Loucy (cell line): ENCODE results near the gene CHST9.

Source experiments
- H2AFZ ChIP-seq: fragments of 200-600 bp; sonication (generic); 2 replicates; pipeline ENCODE4 v1.6.0; 2016; ENCODE audit warnings: antibody characterized with exemption, mild to moderate bottlenecking, low read length, moderate library complexity
- H3F3A ChIP-seq: fragments of 200-600 bp; 2 replicates; pipeline ENCODE4 v1.6.0; 2016; ENCODE audit warnings: antibody characterized with exemption, low read depth, mild to moderate bottlenecking
- H3K27me3 ChIP-seq: fragments of 200-600 bp; sonication (generic); 2 replicates; pipeline ENCODE4 v1.6.1; 2014; ENCODE audit warnings: low read length, mild to moderate bottlenecking; ENCODE audit not compliant: insufficient read depth, poor library complexity, severe bottlenecking
- H3K36me3 ChIP-seq: fragments of 200-600 bp; sonication (generic); 2 replicates; pipeline ENCODE4 v1.6.1; 2016; ENCODE audit warnings: low read length; ENCODE audit not compliant: insufficient read depth
- H3K4me1 ChIP-seq: fragments of 200-600 bp; sonication (generic); 2 replicates; pipeline ENCODE4 v1.5.1; 2014; ENCODE audit warnings: low read length, mild to moderate bottlenecking; ENCODE audit not compliant: insufficient read depth, poor library complexity, severe bottlenecking
- H3K4me2 ChIP-seq: fragments of 200-600 bp; sonication (generic); 2 replicates; pipeline ENCODE4 v1.6.0; 2014; ENCODE audit warnings: antibody characterized with exemption, low read length, low read depth, mild to moderate bottlenecking; ENCODE audit not compliant: poor library complexity, severe bottlenecking
- H3K4me3 ChIP-seq: fragments of 200-600 bp; sonication (generic); 2 replicates; pipeline ENCODE4 v1.5.1; 2014; ENCODE audit warnings: low read length, mild to moderate bottlenecking, mixed read lengths; ENCODE audit not compliant: poor library complexity, severe bottlenecking
- H3K79me2 ChIP-seq: fragments of 200-600 bp; sonication (generic); 2 replicates; pipeline ENCODE4 v1.6.1; 2014; ENCODE audit warnings: low read length; ENCODE audit not compliant: insufficient read depth
- H3K9ac ChIP-seq: fragments of 200-600 bp; sonication (generic); 2 replicates; pipeline ENCODE4 v1.6.0; 2014; ENCODE audit warnings: mild to moderate bottlenecking, low read depth, low read length, moderate library complexity; ENCODE audit not compliant: poor library complexity, severe bottlenecking
- H3K9me2 ChIP-seq: fragments of 200-600 bp; sonication (generic); replicated peaks from 2 replicates; pipeline ENCODE4 v1.6.1; 2016; ENCODE audit warnings: low read depth, low read length, mixed read lengths
- H3K9me3 ChIP-seq: fragments of 200-600 bp; sonication (generic); 2 replicates; pipeline ENCODE4 v1.6.1; 2014; ENCODE audit warnings: mild to moderate bottlenecking, antibody characterized with exemption, low read length, low read depth; ENCODE audit not compliant: insufficient read depth
- H4K20me1 ChIP-seq: fragments of 200-600 bp; sonication (generic); 2 replicates; pipeline ENCODE4 v1.6.0; 2014; ENCODE audit warnings: antibody characterized with exemption, low read length, mild to moderate bottlenecking; ENCODE audit not compliant: insufficient read depth, poor library complexity, severe bottlenecking
- EZH2phosphoT487 ChIP-seq: fragments of 200-600 bp; IDR thresholded peaks from 2 replicates; pipeline ENCODE4 v1.6.1; 2018; ENCODE audit warnings: antibody characterized with exemption, mild to moderate bottlenecking, moderate library complexity, borderline replicate concordance
- TF ChIP-seq, protein P1 (sequence below): fragments of 200-600 bp; sonication (generic); conservative IDR thresholded peaks from 2 replicates; pipeline ENCODE4 v1.5.1; 2014; ENCODE audit warnings: mild to moderate bottlenecking, antibody characterized with exemption, low read length

CHST9 gene

DNA sequence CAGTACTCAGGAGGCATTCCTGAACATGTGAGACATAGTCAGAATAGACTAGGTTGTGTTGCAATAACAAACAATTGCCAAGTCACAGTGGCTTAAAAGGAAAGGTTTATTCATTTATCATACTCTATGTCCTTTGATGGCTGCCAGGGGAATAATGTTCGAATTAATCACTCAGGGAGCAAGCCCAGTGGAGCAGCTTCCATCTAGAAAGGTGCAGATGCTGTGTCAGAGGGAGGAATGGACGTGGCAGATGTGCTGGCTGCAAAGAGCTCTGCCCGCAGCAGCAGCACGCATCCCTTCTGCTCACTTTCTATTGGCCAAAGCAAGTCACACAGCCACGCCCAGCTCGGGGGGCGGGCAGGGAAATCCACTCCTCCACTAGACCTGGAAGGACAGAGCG is 213.7 kb downstream of the CHST9 start:
- H3K4me1 ChIP-seq = peaks cover 2% of the 10 kb centered on the region
- H3K4me3 ChIP-seq = no peak overlapping the region
- no peak overlapping the region for H2AFZ ChIP-seq
- no peak overlapping the region for H3K9ac ChIP-seq
- no peaks in the 10 kb centered on the region for H4K20me1 ChIP-seq
- no peaks in the 10 kb centered on the region for H3K9me2 ChIP-seq
- H3K36me3 ChIP-seq = no peaks in the 10 kb centered on the region
- H3K4me2 ChIP-seq = no peak overlapping the region
- H3K9me3 ChIP-seq = no peaks in the 10 kb centered on the region
- H3K27me3 ChIP-seq = no peaks in the 10 kb centered on the region
- TF ChIP-seq, protein P1, sequence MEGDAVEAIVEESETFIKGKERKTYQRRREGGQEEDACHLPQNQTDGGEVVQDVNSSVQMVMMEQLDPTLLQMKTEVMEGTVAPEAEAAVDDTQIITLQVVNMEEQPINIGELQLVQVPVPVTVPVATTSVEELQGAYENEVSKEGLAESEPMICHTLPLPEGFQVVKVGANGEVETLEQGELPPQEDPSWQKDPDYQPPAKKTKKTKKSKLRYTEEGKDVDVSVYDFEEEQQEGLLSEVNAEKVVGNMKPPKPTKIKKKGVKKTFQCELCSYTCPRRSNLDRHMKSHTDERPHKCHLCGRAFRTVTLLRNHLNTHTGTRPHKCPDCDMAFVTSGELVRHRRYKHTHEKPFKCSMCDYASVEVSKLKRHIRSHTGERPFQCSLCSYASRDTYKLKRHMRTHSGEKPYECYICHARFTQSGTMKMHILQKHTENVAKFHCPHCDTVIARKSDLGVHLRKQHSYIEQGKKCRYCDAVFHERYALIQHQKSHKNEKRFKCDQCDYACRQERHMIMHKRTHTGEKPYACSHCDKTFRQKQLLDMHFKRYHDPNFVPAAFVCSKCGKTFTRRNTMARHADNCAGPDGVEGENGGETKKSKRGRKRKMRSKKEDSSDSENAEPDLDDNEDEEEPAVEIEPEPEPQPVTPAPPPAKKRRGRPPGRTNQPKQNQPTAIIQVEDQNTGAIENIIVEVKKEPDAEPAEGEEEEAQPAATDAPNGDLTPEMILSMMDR = no peak
- TF ChIP-seq EZH2phosphoT487 = no peak
- H3K79me2 ChIP-seq = no peaks in the 10 kb centered on the region
- H3F3A ChIP-seq = no peaks in the 10 kb centered on the region

GRCh38 chr18:26970637-26971036 is 214.5 kb downstream of the CHST9 start:
- Histone ChIP-seq H3K9ac (no peak overlapping the region), H3K4me2 (no peak overlapping the region), H3K9me3 (no peaks in the 10 kb centered on the region), H4K20me1 (no peaks in the 10 kb centered on the region), H3F3A (no peaks in the 10 kb centered on the region), H3K4me1 (no peaks in the 10 kb centered on the region), H3K79me2 (no peaks in the 10 kb centered on the region), H3K4me3 (no peak overlapping the region), H3K27me3 (no peaks in the 10 kb centered on the region), H3K36me3 (no peaks in the 10 kb centered on the region), H3K9me2 (no peaks in the 10 kb centered on the region), H2AFZ (no peak overlapping the region)
- TF ChIP-seq, protein P1 = no peak
- TF ChIP-seq EZH2phosphoT487 = no peak

DNA sequence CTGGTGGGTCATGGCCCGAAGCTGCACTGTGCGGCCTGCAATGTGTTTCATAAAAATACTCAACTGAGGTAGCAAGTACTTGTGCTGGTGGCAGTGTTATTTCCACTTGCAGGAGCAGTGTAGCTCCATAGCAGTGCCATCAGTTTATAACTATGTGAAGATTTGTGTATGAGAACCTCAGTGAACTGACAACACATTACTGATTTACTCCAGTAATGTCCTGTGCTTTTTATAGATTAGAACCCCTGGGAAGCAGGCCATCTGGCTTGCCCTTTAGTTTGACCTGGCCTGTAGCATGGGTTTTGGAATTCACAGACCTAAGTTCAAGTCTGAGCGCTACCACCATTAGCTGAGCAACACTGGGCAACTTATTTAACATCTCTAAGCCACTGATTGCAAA is 219.9 kb downstream of the CHST9 start:
- H3K4me1 ChIP-seq = no peaks in the 10 kb centered on the region
- no peaks in the 10 kb centered on the region for H3K36me3 ChIP-seq
- H2AFZ ChIP-seq = no peak overlapping the region
- H3K9me3 ChIP-seq = no peaks in the 10 kb centered on the region
- H3K4me3 ChIP-seq = no peak overlapping the region
- no peaks in the 10 kb centered on the region for H3K79me2 ChIP-seq
- no peak overlapping the region for H3K9ac ChIP-seq
- H3K9me2 ChIP-seq = no peaks in the 10 kb centered on the region
- H3K27me3 ChIP-seq = no peaks in the 10 kb centered on the region
- no peaks in the 10 kb centered on the region for H4K20me1 ChIP-seq
- no peak overlapping the region for H3K4me2 ChIP-seq
- no peaks in the 10 kb centered on the region for H3F3A ChIP-seq
- no peak for TF ChIP-seq EZH2phosphoT487
- TF ChIP-seq, protein P1 = no peak
